GM12801 (cell line): ENCODE results near the gene EPSTI1.

ENCODE experiments used
- TF ChIP-seq, protein P1 (sequence below): IDR thresholded peaks from one replicate; pipeline ENCODE4 v1.5.1; 2011; ENCODE audit warnings: control low read depth; ENCODE audit not compliant: insufficient read length; ENCODE audit errors: extremely low read depth

The EPSTI1 gene

DNA sequence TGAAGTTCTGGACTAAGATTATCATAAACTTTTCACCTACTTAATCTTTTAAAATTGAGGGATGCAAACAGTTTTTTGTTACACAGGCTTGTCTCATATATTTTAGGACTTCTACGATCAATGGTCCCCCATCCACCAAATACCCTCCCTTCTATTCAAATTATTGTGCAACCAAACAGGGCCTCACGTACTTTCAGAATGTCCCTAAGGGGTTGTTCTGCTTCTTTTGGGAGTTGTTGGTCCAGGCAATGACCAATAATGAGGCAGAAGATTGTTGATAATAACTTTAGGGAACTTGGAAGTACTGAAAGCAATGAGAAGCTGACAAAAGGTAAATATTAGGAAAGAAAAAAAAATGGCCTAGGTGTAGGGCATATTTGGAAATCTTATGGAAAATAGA, 34.2 kb upstream of the EPSTI1 start:
- TF ChIP-seq, protein P1, sequence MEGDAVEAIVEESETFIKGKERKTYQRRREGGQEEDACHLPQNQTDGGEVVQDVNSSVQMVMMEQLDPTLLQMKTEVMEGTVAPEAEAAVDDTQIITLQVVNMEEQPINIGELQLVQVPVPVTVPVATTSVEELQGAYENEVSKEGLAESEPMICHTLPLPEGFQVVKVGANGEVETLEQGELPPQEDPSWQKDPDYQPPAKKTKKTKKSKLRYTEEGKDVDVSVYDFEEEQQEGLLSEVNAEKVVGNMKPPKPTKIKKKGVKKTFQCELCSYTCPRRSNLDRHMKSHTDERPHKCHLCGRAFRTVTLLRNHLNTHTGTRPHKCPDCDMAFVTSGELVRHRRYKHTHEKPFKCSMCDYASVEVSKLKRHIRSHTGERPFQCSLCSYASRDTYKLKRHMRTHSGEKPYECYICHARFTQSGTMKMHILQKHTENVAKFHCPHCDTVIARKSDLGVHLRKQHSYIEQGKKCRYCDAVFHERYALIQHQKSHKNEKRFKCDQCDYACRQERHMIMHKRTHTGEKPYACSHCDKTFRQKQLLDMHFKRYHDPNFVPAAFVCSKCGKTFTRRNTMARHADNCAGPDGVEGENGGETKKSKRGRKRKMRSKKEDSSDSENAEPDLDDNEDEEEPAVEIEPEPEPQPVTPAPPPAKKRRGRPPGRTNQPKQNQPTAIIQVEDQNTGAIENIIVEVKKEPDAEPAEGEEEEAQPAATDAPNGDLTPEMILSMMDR, result no peak

DNA sequence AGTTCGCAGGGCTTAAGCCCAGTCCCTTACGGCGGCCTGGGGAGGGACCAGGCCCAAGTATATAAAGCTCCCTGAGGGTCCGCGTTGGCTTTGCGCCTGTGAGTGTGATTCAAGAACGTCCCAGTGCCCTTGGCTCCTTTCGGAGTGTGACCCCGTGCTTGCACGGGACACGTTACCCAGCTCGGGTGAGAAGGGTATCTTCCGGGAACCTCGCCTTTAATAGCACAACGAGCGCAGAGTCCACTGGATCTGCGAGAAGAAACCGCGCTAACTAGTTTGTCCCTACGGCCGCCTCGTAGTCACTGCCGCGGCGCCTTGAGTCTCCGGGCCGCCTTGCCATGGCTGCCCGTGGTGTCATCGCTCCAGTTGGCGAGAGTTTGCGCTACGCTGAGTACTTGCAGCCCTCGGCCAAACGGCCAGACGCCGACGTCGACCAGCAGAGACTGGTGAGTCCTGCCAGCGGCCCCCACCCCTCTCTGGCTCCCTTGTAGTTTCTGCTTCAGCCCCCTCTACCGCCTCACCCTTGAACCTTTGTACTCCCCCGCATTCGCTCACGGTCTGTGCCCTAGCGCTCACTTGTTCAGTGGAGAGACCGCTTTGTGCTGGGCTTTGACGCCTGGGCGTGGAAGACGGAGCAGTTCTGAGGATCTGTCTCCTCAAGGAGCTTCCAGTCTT, 31.4 kb upstream of the EPSTI1 start, which contains the start of gene DNAJC15:
Gene DNAJC15 (plus strand): TSS at position 298 of the 675 bp plus-strand sequence. CDS start 41 bp downstream, at position 339.
- TF ChIP-seq, protein P1, result no peak

- TF ChIP-seq, protein P1, result no peak
Observed at GRCh38 chr13:43022934-43023288, 30.9 kb upstream of the EPSTI1 start.

DNA sequence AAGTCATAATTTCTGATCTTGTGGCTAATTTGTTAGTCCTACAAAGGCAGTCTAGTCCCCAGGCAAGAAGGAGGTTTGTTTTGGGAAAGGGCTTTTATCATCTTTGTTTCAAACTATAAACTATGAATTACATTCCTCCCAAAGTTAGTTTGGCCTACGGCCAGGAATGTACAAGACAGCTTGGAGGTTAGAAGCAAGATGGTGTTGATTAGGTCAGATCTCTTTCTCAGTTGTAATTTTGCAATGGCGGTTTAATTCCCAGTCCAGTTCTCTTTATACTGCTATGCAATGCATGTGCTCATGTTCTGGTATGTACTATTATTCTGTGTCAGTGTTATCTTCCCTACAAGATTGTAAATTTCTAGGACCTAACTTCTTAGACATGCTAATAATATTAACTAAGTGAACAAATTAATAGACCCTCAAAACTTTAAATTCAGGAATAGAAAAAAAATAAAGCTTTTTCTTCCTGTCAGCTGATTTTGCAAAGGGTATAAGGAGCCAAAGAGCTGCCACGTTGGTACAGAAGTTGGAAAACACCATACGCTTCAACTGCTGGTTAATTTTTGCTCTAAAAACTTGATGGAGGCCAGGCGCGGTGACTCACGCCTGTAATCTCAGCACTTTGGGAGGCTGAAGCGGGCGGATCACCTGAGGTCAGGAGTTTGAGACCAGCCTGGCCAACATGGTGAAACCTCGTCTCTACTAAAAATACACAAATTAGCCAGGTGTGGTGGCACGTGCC, 30.1 kb upstream of the EPSTI1 start:
- TF ChIP-seq, protein P1, result no peak

DNA sequence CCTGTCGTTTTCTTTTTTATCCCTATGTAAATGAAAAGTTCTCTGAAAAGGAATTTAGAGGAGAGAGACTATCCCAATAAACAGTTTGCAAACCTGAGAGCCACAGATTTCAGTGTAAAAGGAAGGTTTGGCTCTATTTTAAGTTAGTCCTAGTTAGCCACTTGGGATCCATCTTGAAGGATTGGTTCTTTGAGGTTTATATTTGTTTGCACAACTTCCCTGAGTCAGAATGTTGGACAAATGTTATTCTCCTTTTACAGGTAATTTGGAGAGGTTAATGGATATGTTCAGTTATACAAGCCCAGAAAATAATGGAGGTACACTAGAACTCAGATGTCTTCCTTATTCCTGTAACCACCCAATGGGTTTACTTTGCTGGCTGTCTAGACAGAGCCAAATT, 28.8 kb upstream of the EPSTI1 start:
- TF ChIP-seq, protein P1, result no peak

DNA sequence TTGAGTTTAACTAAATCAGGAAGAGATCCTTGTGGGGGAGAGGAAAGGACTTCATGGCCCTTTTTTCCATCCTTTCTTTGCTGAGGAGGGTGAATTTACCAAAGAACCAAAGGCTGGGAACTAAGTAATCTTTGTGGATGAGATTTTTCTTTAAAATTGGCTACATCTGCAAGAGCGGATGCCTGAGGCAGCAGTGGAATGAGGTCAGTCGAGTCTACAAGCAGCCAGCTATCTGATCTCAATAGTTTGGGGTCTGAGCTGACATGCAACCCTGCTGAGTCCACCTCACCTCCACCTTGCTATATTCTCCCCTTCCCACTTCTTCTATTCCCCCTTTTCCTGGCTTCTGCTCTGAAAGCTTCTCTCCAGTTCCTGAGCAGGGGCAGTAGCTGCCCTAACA, 27.8 kb upstream of the EPSTI1 start:
- TF ChIP-seq, protein P1, result no peak

- TF ChIP-seq, protein P1, result no peak
Observed at GRCh38 chr13:43016226-43016625, 24.2 kb upstream of the EPSTI1 start.
